Measurements from ENCODE around the gene GRB10.

The GRB10 gene

GRCh38 chr7:50647286-50647980, 135.3 kb downstream of the GRB10 start:
- Histone ChIP-seq H3K9me3 (ENCODE audit: insufficient read depth, low read length) (no peaks in the 10 kb centered on the region), H3K36me3 (replicated peaks; ENCODE audit: low read depth, low read length) (no peaks in the 10 kb centered on the region), H3K4me1 (ENCODE audit: low read length) (no peaks in the 10 kb centered on the region), H3K9ac (ENCODE audit: low read length) (no peak overlapping the region), H3K79me2 (ENCODE audit: low read length) (no peaks in the 10 kb centered on the region), H3K27ac (ENCODE audit: low read length) (no peak overlapping the region), H3K4me3 (ENCODE audit: low read length) (no peak overlapping the region), H4K20me1 (ENCODE audit: insufficient read depth, low read length) (no peaks in the 10 kb centered on the region), H3K27me3 (ENCODE audit: low read depth, low read length) (peaks cover 37% of the 10 kb centered on the region), H2AFZ (ENCODE audit: low read depth, low read length) (no peak overlapping the region), H3K4me2 (ENCODE audit: low read length) (no peak overlapping the region)
- TF ChIP-seq CTCF (IDR thresholded peaks at IDR 0.05; ENCODE audit: low read depth, low read length) (no peak), EZH2phosphoT487 (IDR thresholded peaks at IDR 0.05; ENCODE audit: low read depth) (no peak)

GRCh38 chr7:50646069-50646468, 136.6 kb downstream of the GRB10 start:
- no peak for TF ChIP-seq CTCF (IDR thresholded peaks at IDR 0.05; ENCODE audit: low read depth, low read length)
- no peak for TF ChIP-seq EZH2phosphoT487 (IDR thresholded peaks at IDR 0.05; ENCODE audit: low read depth)
- no peaks in the 10 kb centered on the region for H4K20me1 ChIP-seq (ENCODE audit: insufficient read depth, low read length)

GRCh38 chr7:50645186-50645585, 137.5 kb downstream of the GRB10 start:
- Histone ChIP-seq H4K20me1 (ENCODE audit: insufficient read depth, low read length) (no peaks in the 10 kb centered on the region), H3K4me2 (ENCODE audit: low read length) (no peak overlapping the region), H3K79me2 (ENCODE audit: low read length) (no peaks in the 10 kb centered on the region), H3K27me3 (ENCODE audit: low read depth, low read length) (peaks cover 25% of the 10 kb centered on the region), H3K36me3 (replicated peaks; ENCODE audit: low read depth, low read length) (no peaks in the 10 kb centered on the region), H3K4me3 (ENCODE audit: low read length) (no peak overlapping the region), H2AFZ (ENCODE audit: low read depth, low read length) (no peak overlapping the region), H3K9me3 (ENCODE audit: insufficient read depth, low read length) (no peaks in the 10 kb centered on the region), H3K9ac (ENCODE audit: low read length) (no peak overlapping the region), H3K27ac (ENCODE audit: low read length) (no peak overlapping the region), H3K4me1 (ENCODE audit: low read length) (no peaks in the 10 kb centered on the region)
- TF ChIP-seq EZH2phosphoT487 (IDR thresholded peaks at IDR 0.05; ENCODE audit: low read depth) (no peak), CTCF (IDR thresholded peaks at IDR 0.05; ENCODE audit: low read depth, low read length) (no peak)

More at GRCh38 chr7:50646069-50646468, 136.6 kb downstream of the GRB10 start:
- H3K9me3 ChIP-seq (ENCODE audit: insufficient read depth, low read length), result no peaks in the 10 kb centered on the region
- H3K36me3 ChIP-seq (replicated peaks; ENCODE audit: low read depth, low read length), result no peaks in the 10 kb centered on the region
- H3K27me3 ChIP-seq (ENCODE audit: low read depth, low read length), result peaks cover 28% of the 10 kb centered on the region
- no peaks in the 10 kb centered on the region for H3K4me1 ChIP-seq (ENCODE audit: low read length)
- no peak overlapping the region for H2AFZ ChIP-seq (ENCODE audit: low read depth, low read length)
- no peak overlapping the region for H3K27ac ChIP-seq (ENCODE audit: low read length)
- H3K4me2 ChIP-seq (ENCODE audit: low read length), result no peak overlapping the region
- no peak overlapping the region for H3K4me3 ChIP-seq (ENCODE audit: low read length)
- no peaks in the 10 kb centered on the region for H3K79me2 ChIP-seq (ENCODE audit: low read length)
- H3K9ac ChIP-seq (ENCODE audit: low read length), result no peak overlapping the region

- Histone ChIP-seq H3K4me3 (ENCODE audit: low read length) (no peak overlapping the region), H4K20me1 (ENCODE audit: insufficient read depth, low read length) (no peaks in the 10 kb centered on the region), H3K27ac (ENCODE audit: low read length) (no peak overlapping the region)
These were observed 138.1 kb downstream of the GRB10 start for GRCh38 chr7:50644586-50644985.

More at GRCh38 chr7:50644586-50644985, 138.1 kb downstream of the GRB10 start:
- Histone ChIP-seq H3K36me3 (replicated peaks; ENCODE audit: low read depth, low read length) (no peaks in the 10 kb centered on the region), H3K9me3 (ENCODE audit: insufficient read depth, low read length) (no peaks in the 10 kb centered on the region), H3K27me3 (ENCODE audit: low read depth, low read length) (peaks cover 21% of the 10 kb centered on the region; the same call in 1 of the 2 replicates), H2AFZ (ENCODE audit: low read depth, low read length) (no peak overlapping the region), H3K4me1 (ENCODE audit: low read length) (no peaks in the 10 kb centered on the region), H3K4me2 (ENCODE audit: low read length) (no peak overlapping the region), H3K79me2 (ENCODE audit: low read length) (no peaks in the 10 kb centered on the region), H3K9ac (ENCODE audit: low read length) (no peak overlapping the region)
- TF ChIP-seq EZH2phosphoT487 (IDR thresholded peaks at IDR 0.05; ENCODE audit: low read depth), result no peak
- no peak for TF ChIP-seq CTCF (IDR thresholded peaks at IDR 0.05; ENCODE audit: low read depth, low read length)
